Tibial nerve (tissue), 4 donors: ENCODE data around the gene OR10G7.

ENCODE experiments used
- CTCF ChIP-seq, 5 experiments: fragments of 200-600 bp in 3 of 5; fragments of 450-650 bp in 2 of 5; sonication (generic) in 3 of 5; IDR thresholded peaks; one replicate each; pipeline ENCODE4 v1.5.1; 2016 to 2019; ENCODE audit warnings: antibody characterized with exemption in 5 of 5, mild to moderate bottlenecking in 3 of 5, moderate library complexity in 2 of 5
- EP300 ChIP-seq, 2 donors: sonication (generic); formaldehyde crosslinking; IDR thresholded peaks; one replicate each; pipeline ENCODE4 v1.6.1; 2017; ENCODE audit warnings: antibody characterized with exemption in 2 of 2, mild to moderate bottlenecking in 1 of 2
- POLR2A ChIP-seq, 2 donors: fragments of 450-650 bp; IDR thresholded peaks; one replicate each; pipeline ENCODE4 v1.6.1; 2017; ENCODE audit warnings: antibody characterized with exemption in 2 of 2, mild to moderate bottlenecking in 2 of 2, moderate library complexity in 2 of 2

- TF ChIP-seq CTCF (IDR thresholded peaks at IDR 0.05) (no peak), EP300 (IDR thresholded peaks at IDR 0.05) (no peak), POLR2A (IDR thresholded peaks at IDR 0.05) (no peak)
These were observed 36.1 kb upstream of the OR10G7 start for GRCh38 chr11:124077266-124077665.
